CD8-positive, alpha-beta memory T cell (primary cell): ENCODE data around the gene PWWP3B. TPM values are rescaled to one million over a fixed set of nuclear protein-coding genes. Genes with fewer than 3 reads are reported as not detected.
"Not testable (repeated sequence)": the region's sequence is repeated elsewhere in the genome, so short reads cannot be mapped to it uniquely, and the experiment has no call there.

Experiments
- CTCF ChIA-PET: fragments of 350-600 bp; sonication (Branson Sonifier 250); formaldehyde crosslinking; loops from one replicate; lab custom pipeline; 2021; ENCODE audit warnings: antibody characterized with exemption; lab: Charles Lee
- POLR2A ChIA-PET: fragments of 350-600 bp; sonication (Branson Sonifier 250); formaldehyde crosslinking; loops from one replicate; lab custom pipeline; 2021; ENCODE audit warnings: antibody characterized with exemption; lab: Charles Lee
- DNase-seq, 5 donors: peaks; one replicate each; pipeline versions ENCODE4 v3.0.0 to v3.0.0-alpha.2; 2020 to 2022; ENCODE audit warnings: mixed read lengths in 1 of 5
- H3K27ac ChIP-seq: one replicate; pipeline ENCODE4 v1.7.0; 2013; ENCODE audit warnings: low read depth, mild to moderate bottlenecking, low read length, moderate library complexity
- H3K27me3 ChIP-seq: 2 replicates; pipeline ENCODE4 v1.7.0; 2013; ENCODE audit warnings: low read length, mild to moderate bottlenecking; ENCODE audit not compliant: insufficient read depth, poor library complexity, severe bottlenecking
- H3K36me3 ChIP-seq: 2 replicates; pipeline ENCODE4 v1.7.0; 2013; ENCODE audit warnings: mild to moderate bottlenecking, low read length, moderate library complexity; ENCODE audit not compliant: insufficient read depth
- H3K4me1 ChIP-seq: 2 replicates; pipeline ENCODE4 v1.7.0; 2013; ENCODE audit warnings: mild to moderate bottlenecking, low read length, moderate library complexity; ENCODE audit not compliant: insufficient read depth
- H3K4me3 ChIP-seq: 2 replicates; pipeline ENCODE4 v1.7.0; 2013; ENCODE audit warnings: mild to moderate bottlenecking, low read length
- H3K9me3 ChIP-seq: 2 replicates; pipeline ENCODE4 v1.7.0; 2013; ENCODE audit warnings: mild to moderate bottlenecking, low read length
- H3K27ac Mint-ChIP-seq, 8 donors: one replicate each; pipeline ENCODE4 v1.8.0; 2020 to 2021; ENCODE audit warnings: mixed read lengths in 8 of 8, mild to moderate bottlenecking in 6 of 8, inconsistent platforms in 3 of 8, moderate library complexity in 3 of 8
- H3K27me3 Mint-ChIP-seq, 2 donors: one replicate each; pipeline ENCODE4 v1.8.0; 2020 to 2021; ENCODE audit warnings: mixed read lengths in 2 of 2, mild to moderate bottlenecking in 1 of 2, moderate library complexity in 1 of 2
- H3K36me3 Mint-ChIP-seq, 3 donors: one replicate each; pipeline ENCODE4 v1.8.0; 2020 to 2021; ENCODE audit warnings: mixed read lengths in 3 of 3, inconsistent platforms in 1 of 3, mild to moderate bottlenecking in 1 of 3
- H3K4me1 Mint-ChIP-seq, 3 donors: one replicate each; pipeline ENCODE4 v1.8.0; 2020 to 2021; ENCODE audit warnings: mixed read lengths in 3 of 3, inconsistent platforms in 1 of 3, mild to moderate bottlenecking in 1 of 3
- H3K4me3 Mint-ChIP-seq, 7 donors: one replicate each; pipeline ENCODE4 v1.8.0; 2020 to 2021; ENCODE audit warnings: mixed read lengths in 7 of 7, mild to moderate bottlenecking in 6 of 7, moderate library complexity in 4 of 7, inconsistent platforms in 2 of 7
- H3K9me3 Mint-ChIP-seq, 5 donors: one replicate each; pipeline ENCODE4 v1.8.0; 2020 to 2022; ENCODE audit warnings: mixed read lengths in 5 of 5, mild to moderate bottlenecking in 3 of 5, moderate library complexity in 2 of 5, inconsistent platforms in 1 of 5
- polyA plus RNA-seq: library from polyadenylated mRNA; unstranded; fragments of 300-500 nt; fragmentation: Illumina TruSeq; gene quantifications from one replicate; pipeline ENCODE4 v1.2.3, GENCODE V29; 2021
- total RNA-seq, 2 experiments: library from RNA; stranded (reverse); gene quantifications; one replicate each; pipeline ENCODE4 v1.2.3, GENCODE V29; 2021

PWWP3B gene
- total and polyA plus RNA-seq, 3 experiments from 2014 or later, result not detected

DNA sequence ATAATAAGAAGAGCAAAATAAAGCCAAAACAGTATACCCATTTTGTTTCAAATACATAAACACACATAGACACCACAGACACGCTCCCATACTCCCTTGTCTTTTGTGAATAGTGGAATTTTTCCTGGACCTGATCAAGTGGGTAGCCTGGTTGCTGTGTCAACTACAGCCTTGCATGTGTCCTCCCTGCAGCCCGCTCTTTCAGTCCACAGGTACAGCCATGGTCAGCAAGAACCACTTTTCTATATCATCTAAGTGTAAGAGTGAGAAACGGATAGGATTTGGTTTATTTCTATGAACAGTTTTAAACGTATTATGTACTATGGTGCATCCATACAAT lies 9.8 kb downstream of the PWWP3B start:
- no peaks in the 10 kb centered on the region for H3K36me3 ChIP-seq
- no peaks in the 10 kb centered on the region for H3K9me3 ChIP-seq
- no peaks in the 10 kb centered on the region for H3K4me1 ChIP-seq
- Mint-ChIP-seq H3K27ac (no peak overlapping the region), H3K27me3 (peaks cover 0 to 3% of the 10 kb centered on the region in 2 donors), H3K9me3 (peaks cover 0 to 6% (median 0%) of the 10 kb centered on the region in 5 donors), H3K36me3 (no peaks in the 10 kb centered on the region), H3K4me3 (no peak overlapping the region), H3K4me1 (no peaks in the 10 kb centered on the region)
- DNase-seq, result no peak
- no peak overlapping the region for H3K4me3 ChIP-seq
- POLR2A ChIA-PET, result no interaction called here
- no peak overlapping the region for H3K27ac ChIP-seq
- CTCF ChIA-PET, result no interaction called here
- H3K27me3 ChIP-seq, result no peaks in the 10 kb centered on the region

GRCh38 chrX:106178826-106179225 lies 10.7 kb downstream of the PWWP3B start:
- H3K4me1 Mint-ChIP-seq, result no peaks in the 10 kb centered on the region
- H3K27me3 Mint-ChIP-seq, result peaks cover 0 to 3% of the 10 kb centered on the region in 2 donors
- Histone ChIP-seq H3K27me3 (no peaks in the 10 kb centered on the region), H3K4me3 (no peak overlapping the region), H3K36me3 (no peaks in the 10 kb centered on the region), H3K27ac (no peak overlapping the region), H3K4me1 (no peaks in the 10 kb centered on the region), H3K9me3 (no peaks in the 10 kb centered on the region)
- ChIA-PET CTCF (no interaction called here), POLR2A (no interaction called here)
- no peak for DNase-seq
- no peak overlapping the region for H3K27ac Mint-ChIP-seq
- H3K4me3 Mint-ChIP-seq, result no peak overlapping the region
- H3K36me3 Mint-ChIP-seq, result no peaks in the 10 kb centered on the region
- peaks cover 0 to 6% (median 0%) of the 10 kb centered on the region in 5 donors for H3K9me3 Mint-ChIP-seq

DNA sequence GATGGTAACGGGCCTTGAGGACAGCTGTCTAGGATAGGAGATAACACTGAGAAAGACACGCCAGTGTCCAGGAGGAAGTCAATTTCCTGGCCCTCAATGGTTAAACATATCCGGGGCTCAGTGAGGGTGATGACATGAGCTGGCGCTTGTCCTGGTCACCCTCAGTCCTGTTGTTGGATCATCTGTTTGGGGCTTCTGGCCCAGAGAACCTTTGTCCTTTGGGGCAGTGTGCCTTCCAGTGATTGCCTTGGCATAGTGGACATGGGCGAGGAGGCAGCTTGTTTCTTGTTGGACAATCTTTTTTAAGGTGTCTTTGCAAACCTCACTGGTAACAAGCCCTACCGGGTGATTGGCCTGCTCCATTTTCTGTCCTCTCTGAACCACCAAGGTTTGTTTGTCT lies 15.6 kb downstream of the PWWP3B start:
- H3K4me1 Mint-ChIP-seq, H3K27me3 ChIP-seq, H3K27me3 Mint-ChIP-seq, H3K36me3 Mint-ChIP-seq, H3K4me3 ChIP-seq, H3K27ac Mint-ChIP-seq, POLR2A ChIA-PET, H3K9me3 Mint-ChIP-seq, H3K4me1 ChIP-seq, H3K27ac ChIP-seq, H3K4me3 Mint-ChIP-seq, H3K36me3 ChIP-seq, H3K9me3 ChIP-seq, CTCF ChIA-PET, DNase-seq: not testable (repeated sequence)

GRCh38 chrX:106201502-106202178 lies 33.5 kb downstream of the PWWP3B start:
- POLR2A ChIA-PET, result no interaction called here
- Histone ChIP-seq H3K4me1 (no peaks in the 10 kb centered on the region), H3K4me3 (no peak overlapping the region), H3K27ac (no peak overlapping the region), H3K27me3 (no peaks in the 10 kb centered on the region), H3K36me3 (no peaks in the 10 kb centered on the region), H3K9me3 (no peaks in the 10 kb centered on the region)
- DNase-seq, result no peak
- no peak overlapping the region for H3K4me3 Mint-ChIP-seq
- H3K36me3 Mint-ChIP-seq, result no peaks in the 10 kb centered on the region
- no peak overlapping the region for H3K27ac Mint-ChIP-seq
- H3K9me3 Mint-ChIP-seq, result peaks cover 0 to 2% (median 0%) of the 10 kb centered on the region in 5 donors
- H3K27me3 Mint-ChIP-seq, result no peaks in the 10 kb centered on the region
- no peaks in the 10 kb centered on the region for H3K4me1 Mint-ChIP-seq
- CTCF ChIA-PET, result no interaction called here

DNA sequence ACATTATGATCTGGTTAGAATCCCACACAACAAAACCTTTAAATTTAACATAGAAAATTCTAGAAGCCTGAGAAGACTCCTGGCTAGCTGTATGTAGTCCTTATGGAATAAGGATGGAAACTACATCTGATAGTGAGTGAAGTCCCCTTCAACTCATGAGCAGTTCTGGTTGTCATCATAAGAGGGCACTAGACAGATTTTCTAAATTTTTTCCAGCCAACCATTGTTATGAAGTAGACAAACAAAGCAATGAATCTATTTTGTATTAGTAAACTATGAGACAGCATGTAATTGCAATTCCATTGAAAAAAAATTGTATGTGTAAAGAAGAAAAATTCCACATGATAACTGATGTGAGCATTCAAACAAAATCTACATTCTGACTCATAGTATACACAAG lies 35.2 kb downstream of the PWWP3B start:
- ChIA-PET POLR2A (no interaction called here), CTCF (no interaction called here)
- Histone ChIP-seq H3K4me3 (no peak overlapping the region), H3K27me3 (no peaks in the 10 kb centered on the region), H3K9me3 (no peaks in the 10 kb centered on the region), H3K4me1 (no peaks in the 10 kb centered on the region), H3K36me3 (no peaks in the 10 kb centered on the region), H3K27ac (no peak overlapping the region)
- Mint-ChIP-seq H3K9me3 (peaks cover 0 to 2% (median 0%) of the 10 kb centered on the region in 5 donors), H3K27me3 (no peaks in the 10 kb centered on the region), H3K4me1 (no peaks in the 10 kb centered on the region), H3K27ac (no peak overlapping the region), H3K4me3 (no peak overlapping the region), H3K36me3 (no peaks in the 10 kb centered on the region)
- no peak for DNase-seq

DNA sequence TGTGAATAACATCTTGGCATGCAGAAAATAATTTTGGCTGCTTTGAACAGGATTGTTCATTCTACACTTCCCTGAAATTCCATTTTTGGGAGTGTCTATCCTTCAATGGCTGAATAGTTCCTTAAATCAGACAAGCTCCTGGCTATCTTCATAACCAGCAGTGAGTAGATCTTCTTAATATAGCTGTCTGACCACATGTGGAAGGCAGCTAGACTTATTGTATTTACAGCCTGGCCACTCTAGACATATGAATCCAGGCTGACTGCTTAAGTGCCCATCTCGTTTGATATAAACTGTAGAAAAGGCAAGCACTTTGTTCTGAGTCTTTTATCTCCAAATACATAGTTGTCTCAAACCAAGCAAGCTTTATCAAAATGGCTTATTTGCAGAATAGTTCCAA lies 40.0 kb downstream of the PWWP3B start:
- Mint-ChIP-seq H3K4me3 (no peak overlapping the region), H3K27ac (no peak overlapping the region), H3K4me1 (no peaks in the 10 kb centered on the region), H3K36me3 (no peaks in the 10 kb centered on the region), H3K27me3 (peaks cover 0 to 2% of the 10 kb centered on the region in 2 donors), H3K9me3 (peaks cover 0 to 7% (median 0%) of the 10 kb centered on the region in 5 donors)
- ChIA-PET POLR2A (no interaction called here), CTCF (no interaction called here)
- DNase-seq, result no peak
- H3K4me3 ChIP-seq, result no peak overlapping the region
- H3K4me1 ChIP-seq, result no peaks in the 10 kb centered on the region
- H3K27me3 ChIP-seq, result no peaks in the 10 kb centered on the region
- no peak overlapping the region for H3K27ac ChIP-seq
- no peaks in the 10 kb centered on the region for H3K9me3 ChIP-seq
- no peaks in the 10 kb centered on the region for H3K36me3 ChIP-seq

Other genes with a start within 250 kb of the PWWP3B start
- gene SERPINA7, start 129.6 kb upstream of the PWWP3B start, total RNA-seq, result not detected
- not detected for gene SERPINA7, start 129.6 kb upstream of the PWWP3B start, polyA plus RNA-seq